ENCODE data around the gene RPS4Y1.

DNA sequence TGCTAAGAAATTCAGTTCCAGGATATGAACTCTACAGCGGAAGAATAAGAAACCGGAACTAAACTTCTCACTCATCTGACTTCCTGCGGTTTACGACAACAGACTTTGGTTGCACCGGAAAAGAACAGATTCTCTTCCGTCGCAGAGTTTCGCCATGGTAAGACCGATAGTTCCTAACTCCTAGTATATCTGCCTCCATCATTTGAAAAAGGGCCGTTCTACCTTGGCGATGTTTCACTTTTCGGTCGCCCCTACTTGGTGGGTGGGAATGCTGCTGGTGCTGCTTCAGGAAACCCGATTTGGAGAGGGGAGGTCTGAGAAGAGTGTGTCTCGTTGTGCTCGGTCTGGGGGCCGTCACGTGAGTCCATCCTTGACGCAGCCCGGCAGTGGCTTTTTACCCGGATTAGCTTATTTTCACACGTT lies at the start of gene RPS4Y1:
- TF ChIP-seq BHLHE40 (IDR thresholded peaks at IDR 0.05; ENCODE audit: borderline replicate concordance) = no peak
- no peak for TF ChIP-seq LEF1 (IDR thresholded peaks at IDR 0.05; ENCODE audit: borderline replicate concordance)
